Right kidney (tissue), 1 donor: ENCODE data around the gene DPY19L2.
"Not testable (repeated sequence)": the region's sequence is repeated elsewhere in the genome, so short reads cannot be mapped to it uniquely, and the experiment has no call there.

ENCODE experiments used
- DNase-seq: peaks from one replicate; pipeline ENCODE4 v3.0.0-alpha.2; 2016

The DPY19L2 gene

GRCh38 chr12:63537838-63538237, 130.5 kb downstream of the DPY19L2 start:
- not testable (repeated sequence) for DNase-seq

GRCh38 chr12:63529641-63530040, 138.7 kb downstream of the DPY19L2 start:
- not testable (repeated sequence) for DNase-seq

GRCh38 chr12:63525831-63526230, 142.5 kb downstream of the DPY19L2 start:
- DNase-seq, result no peak

GRCh38 chr12:63521706-63522105, 146.6 kb downstream of the DPY19L2 start:
- DNase-seq, result no peak
